HCT116 (cell line): ENCODE results near the gene FSTL4.

Source experiments
- EZH2 ChIP-seq: fragments of 200-600 bp; sonication (generic); IDR thresholded peaks from 2 replicates; pipeline ENCODE4 v1.6.1; 2017; ENCODE audit warnings: antibody characterized with exemption, mixed run types
- TF ChIP-seq, protein P1 (sequence below), 3 experiments: fragments of 200-600 bp in 1 of 3; sonication (generic) in 1 of 3; IDR thresholded peaks in 2 of 3; conservative IDR thresholded peaks in 1 of 3; 2 replicates each; pipeline ENCODE4 v1.5.1; 2012 to 2017; ENCODE audit warnings: low read depth in 2 of 3, low read length in 2 of 3, antibody characterized with exemption in 1 of 3, borderline replicate concordance in 1 of 3, control low read depth in 1 of 3, mild to moderate bottlenecking in 1 of 3, mixed read lengths in 1 of 3, mixed run types in 1 of 3, moderate library complexity in 1 of 3; ENCODE audit not compliant: insufficient read depth in 1 of 3

- TF ChIP-seq, protein P1, sequence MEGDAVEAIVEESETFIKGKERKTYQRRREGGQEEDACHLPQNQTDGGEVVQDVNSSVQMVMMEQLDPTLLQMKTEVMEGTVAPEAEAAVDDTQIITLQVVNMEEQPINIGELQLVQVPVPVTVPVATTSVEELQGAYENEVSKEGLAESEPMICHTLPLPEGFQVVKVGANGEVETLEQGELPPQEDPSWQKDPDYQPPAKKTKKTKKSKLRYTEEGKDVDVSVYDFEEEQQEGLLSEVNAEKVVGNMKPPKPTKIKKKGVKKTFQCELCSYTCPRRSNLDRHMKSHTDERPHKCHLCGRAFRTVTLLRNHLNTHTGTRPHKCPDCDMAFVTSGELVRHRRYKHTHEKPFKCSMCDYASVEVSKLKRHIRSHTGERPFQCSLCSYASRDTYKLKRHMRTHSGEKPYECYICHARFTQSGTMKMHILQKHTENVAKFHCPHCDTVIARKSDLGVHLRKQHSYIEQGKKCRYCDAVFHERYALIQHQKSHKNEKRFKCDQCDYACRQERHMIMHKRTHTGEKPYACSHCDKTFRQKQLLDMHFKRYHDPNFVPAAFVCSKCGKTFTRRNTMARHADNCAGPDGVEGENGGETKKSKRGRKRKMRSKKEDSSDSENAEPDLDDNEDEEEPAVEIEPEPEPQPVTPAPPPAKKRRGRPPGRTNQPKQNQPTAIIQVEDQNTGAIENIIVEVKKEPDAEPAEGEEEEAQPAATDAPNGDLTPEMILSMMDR (IDR thresholded peaks at IDR 0.05 in 2 of 3, conservative IDR thresholded peaks at IDR 0.05 in 1 of 3; ENCODE audit: borderline replicate concordance in 1 of 3, insufficient read depth in 1 of 3, low read depth in 2 of 3, low read length in 2 of 3): no peak
- TF ChIP-seq EZH2: no peak
Measured at GRCh38 chr5:133203317-133204305, 408.7 kb downstream of the FSTL4 start.
